ENCODE measurements around the gene PTCHD1.

PTCHD1 gene

DNA sequence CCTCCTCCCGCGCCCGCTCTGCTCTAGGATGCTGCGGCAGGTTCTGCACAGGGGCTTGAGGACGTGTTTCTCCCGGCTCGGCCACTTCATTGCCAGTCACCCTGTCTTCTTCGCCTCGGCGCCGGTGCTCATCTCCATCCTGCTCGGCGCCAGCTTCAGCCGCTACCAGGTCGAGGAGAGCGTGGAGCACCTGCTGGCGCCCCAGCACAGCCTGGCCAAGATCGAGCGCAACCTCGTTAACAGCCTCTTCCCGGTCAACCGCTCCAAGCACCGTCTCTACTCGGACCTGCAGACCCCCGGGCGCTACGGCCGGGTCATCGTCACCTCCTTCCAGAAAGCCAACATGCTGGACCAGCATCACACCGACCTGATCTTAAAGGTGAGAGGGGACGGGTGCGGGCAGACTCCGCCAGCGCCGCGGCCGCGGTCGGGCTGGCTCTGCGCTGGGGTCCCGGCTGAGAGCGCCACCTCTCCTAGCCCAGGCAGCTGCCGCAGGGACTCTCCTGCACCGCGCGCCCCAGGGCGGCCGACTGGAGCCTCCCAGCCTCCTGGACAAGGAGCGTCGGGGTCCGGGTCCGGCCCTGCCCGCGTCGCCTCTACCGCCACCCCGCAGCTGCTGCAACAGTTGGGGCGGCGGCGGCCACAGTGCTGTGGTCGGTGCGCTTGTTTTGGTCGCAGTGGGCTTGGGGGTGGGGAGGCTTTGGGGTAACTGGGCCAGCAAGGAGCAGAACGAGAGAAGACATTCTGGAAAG lies at the start of gene PTCHD1:
Gene PTCHD1 (plus strand): TSS at position 2 of the 752 bp plus-strand sequence. CDS start 27 bp downstream, at position 29.
- no peak for DNase-seq

- DNase-seq: no peak
These were observed 47.9 kb upstream of the PTCHD1 start for GRCh38 chrX:23286731-23287130.

DNA sequence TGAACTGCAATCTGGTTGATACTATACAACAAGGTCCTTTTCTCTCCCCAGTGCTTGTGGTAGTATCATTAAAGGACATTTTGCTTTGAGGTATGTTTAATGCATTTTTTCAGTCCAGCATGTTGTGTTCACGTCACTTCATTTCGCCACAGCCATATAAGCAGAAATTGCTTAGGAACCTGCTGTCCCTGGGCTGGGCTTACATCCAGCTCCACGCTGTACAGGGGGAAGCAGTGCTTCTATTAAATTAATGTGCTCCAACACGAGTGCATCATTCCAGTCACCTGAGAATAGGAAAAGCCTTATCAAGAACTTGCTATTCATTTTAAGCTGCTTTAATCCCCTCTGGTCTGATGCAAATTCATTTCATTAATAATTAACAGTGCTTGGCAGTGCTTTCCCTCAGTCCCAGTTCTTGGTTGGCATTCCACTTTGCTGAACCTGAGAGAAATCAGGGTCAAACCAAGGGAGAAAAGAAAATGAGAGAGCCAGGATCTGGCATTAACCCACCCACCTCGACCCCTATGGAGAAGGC lies 47.4 kb upstream of the PTCHD1 start:
- no peak for DNase-seq

GRCh38 chrX:23292354-23292987 lies 42.2 kb upstream of the PTCHD1 start:
- no peak for DNase-seq

DNA sequence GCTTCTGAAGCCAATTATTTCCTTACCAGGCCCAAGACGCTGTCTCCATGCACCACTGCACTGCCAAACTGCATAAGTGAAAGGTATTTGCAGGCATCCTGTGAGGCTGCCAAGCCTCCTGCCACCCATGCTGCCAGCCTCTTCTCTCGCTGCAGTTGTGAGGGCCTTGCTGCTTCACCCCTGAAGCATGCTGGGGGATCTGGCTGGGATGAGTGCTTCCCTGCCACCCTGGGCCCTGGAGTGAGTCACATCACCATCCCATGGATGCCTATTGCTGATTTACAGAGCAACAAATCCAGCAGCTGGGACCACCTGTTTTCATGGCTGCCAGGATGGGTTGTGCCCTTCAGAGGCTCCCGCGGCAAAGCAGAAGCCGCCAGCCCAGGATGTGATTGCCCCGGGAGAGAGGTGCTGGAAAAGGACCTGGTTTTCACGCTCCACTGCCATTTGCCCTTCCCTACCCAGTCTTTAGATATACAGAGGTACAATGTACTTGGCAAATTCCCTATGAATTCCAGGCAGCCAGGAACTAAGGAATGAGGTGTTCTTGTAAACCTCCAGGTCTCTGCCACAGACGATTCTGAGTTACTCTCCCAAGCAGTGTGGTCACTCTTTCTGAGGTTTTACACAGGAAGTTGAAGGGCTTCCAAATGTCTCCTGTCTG lies 41.5 kb upstream of the PTCHD1 start:
- DNase-seq: no peak

DNA sequence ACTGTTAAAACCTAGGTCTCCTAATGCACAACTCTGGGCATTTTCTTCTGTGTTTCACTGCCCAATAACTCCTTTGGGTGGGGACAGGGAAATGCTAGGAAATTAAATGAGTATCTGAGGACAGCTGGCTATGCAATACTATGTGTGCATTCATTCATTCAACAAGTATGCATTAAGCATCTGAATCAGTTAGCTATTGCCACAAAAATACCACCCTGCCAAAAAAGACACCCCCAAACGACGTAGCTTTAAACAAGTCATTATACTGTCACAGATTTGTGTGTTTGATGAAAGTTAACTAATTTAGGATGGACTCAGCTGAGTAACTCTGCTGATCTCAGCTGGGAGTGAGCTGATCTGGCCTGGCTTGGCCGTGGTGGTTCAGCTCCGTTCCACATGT lies 29.8 kb upstream of the PTCHD1 start:
- no peak for DNase-seq

DNA sequence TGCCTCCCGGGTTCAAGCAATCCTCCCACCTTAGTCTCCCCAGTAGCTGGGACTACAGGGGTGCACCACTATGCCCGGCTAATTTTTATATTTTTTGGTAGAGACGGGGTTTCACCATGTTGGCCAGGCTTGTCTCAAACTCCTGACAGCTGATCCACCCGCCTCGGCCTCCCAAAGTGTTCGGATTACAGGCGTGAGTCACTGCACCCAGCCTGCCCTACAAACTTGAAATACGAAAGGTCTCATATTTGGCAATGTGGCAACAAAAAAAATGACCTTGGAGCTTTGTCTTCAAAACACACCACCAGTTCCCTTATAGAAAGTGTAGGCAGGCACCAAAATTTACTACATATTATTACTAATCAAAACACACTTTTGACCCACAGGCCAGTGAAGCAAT lies 22.9 kb upstream of the PTCHD1 start:
- DNase-seq: no peak

GRCh38 chrX:23312136-23312535 lies 22.5 kb upstream of the PTCHD1 start:
- no peak for DNase-seq

DNA sequence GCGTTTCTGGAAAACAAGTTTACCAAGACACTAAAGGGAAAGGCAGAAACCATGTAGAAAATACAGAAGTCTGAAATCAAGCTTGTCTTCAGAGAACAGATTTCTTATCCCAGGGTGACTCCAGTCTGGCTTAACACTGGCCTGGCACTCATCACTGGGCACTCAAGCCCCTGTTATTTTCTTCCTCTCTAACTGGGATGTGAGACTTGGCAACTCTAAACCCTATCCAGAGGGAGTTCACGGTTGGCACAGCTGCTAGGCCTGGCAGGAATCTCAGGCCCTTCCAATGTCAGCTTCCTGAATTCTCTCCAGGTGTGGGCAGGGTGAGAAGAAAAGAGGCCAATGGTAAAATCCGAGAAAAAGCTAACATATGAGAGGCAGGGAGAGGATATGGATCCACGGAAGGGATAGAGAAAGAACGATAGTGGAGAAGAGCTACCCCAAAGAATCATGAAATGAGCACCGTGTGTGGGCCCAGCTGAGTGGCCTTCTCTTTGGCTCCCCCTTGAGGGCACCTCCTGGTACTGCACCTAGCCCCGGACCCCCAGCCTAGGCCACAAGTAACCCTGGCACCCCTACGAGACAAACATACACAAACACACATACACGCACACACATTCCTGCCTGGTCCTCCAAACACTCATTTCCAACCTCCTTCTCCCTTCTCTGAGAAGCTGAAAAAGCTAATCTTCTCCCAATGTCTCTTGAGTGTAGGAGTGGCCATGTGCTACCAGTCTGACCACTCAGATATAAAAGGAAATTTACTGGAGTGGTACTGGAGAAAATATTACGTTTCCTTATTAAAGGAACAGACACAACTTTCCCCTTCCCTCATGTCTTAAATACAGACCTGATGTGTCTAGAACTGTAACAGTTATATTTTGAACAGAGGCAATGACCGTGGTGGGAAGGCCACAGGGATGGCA lies 16.6 kb upstream of the PTCHD1 start:
- peak; percentile 41 for DNase-seq

GRCh38 chrX:23327104-23327503 lies 7.5 kb upstream of the PTCHD1 start:
- DNase-seq: no peak

GRCh38 chrX:23331701-23332100 lies 2.9 kb upstream of the PTCHD1 start:
- DNase-seq: no peak

DNA sequence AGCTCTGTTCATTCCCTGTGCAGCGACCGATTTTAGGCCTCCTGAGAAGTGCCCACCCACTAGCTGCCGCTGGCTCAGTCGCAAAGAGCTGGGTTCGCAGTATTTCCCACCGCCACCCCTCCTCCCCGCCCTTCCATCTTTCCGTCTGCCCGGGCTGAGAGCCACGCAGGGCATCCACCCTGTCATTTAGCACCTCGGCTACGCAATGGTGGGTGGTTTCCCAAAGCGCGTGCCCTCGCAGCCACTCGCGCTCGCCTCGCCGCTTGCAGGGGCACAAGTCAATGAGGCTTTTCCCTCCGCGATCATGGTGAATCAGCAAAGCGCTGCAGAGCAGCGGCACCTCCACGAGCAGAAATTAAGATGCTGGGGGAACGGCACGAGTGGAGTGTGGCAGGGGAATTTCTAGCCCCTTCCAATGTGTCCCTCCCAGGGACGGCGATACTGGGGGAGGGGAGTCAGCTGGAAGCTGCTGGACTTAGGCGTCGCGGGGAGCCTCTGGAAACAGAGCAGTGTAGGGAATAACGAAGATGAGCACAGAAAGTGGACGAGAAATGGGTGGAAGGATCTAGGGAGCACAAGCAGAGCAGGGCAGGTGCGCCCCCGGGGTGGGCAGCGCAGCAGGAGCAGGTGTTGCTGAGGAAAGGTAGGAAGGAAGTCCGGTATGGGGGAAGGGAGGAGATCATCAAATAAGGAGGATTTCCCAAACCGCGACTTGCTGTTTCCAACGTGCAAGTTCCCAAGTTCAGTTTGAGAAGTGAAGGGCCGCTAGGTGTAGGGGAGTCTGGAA lies 2.4 kb upstream of the PTCHD1 start:
- DNase-seq: no peak

DNA sequence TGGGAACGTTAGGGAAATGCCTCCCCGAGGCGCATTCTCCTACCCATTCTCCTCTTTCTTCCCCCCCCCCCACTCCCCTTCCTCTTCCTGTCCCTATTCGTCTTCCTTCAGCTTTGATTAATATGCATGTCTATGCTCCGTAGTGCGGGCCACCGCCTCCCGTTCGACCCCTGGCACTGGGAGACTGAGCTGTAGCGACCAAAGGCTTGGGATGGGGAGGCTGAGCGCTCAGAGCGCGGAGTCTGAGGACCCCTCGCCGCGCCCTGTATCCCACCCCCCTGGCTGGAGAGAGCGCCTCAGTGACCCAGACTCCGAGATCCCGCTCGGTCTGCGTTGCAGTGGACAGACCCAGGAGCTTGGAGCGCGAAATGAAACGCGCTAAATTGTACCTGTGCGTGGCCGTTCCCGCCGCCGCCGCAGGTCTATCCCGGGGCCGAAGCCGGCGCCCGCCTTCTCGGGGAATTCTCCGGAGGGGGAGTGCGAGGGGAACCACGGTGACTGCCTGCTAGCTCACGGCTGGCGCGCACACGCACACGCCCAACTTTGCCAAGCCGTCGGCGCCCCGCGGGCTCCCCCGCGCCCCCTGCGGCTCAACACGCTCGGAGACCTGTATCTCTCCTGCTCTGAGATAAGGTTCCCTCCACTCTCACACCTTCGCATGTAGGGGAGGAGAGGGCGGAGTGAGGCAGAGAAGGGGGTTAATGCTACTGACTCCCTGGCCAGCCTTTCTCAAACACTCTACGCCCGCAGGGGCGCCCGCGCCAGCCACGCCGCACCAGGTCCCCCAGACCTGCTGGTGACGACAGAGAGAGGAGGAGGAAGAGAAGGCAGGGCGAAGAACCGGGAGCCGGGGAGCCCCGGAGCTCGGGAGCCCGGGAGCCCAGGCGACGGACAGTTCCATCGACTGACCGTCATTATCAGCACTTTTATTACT lies 1.5 kb upstream of the PTCHD1 start:
- DNase-seq: no peak

GRCh38 chrX:23333842-23334520 lies 668 bp upstream of the PTCHD1 start:
- no peak for DNase-seq

DNA sequence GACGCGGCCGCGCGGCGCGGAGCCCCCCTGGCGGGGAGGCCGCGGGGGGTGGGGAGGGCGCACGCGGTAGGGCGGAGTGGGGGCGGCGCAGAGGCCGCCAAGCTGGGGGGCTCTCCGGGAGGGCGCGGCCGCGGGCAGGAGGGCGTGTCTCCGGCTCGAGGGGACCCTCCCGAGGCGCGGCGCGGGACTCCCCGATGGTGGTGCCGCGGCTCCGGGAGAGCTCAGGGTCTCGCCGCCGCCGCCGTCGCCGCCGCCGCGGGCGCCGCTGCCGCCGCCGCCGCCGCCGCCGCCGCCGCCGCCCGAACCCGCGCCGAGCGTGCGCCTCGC lies 165 bp upstream of the PTCHD1 start:
- no peak for DNase-seq

DNA sequence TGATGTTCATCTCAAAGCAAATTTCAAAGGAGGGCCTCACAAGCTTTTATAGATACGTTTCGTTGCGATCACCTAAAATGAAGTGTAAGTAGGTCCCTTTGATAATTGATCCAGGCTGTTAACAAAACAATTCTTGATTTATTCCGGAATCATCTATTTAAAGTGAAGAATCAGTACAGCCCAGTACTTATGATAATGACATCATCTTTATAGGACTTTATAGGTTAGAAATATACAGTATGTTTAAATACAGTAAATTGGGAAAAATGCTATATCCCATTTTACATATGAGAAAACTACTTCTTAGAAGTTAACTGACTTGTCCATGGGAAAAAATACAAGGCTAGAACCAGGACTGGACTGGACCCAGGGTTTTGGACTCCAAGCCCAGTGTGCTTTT lies 3.7 kb downstream of the PTCHD1 start:
- DNase-seq: no peak

DNA sequence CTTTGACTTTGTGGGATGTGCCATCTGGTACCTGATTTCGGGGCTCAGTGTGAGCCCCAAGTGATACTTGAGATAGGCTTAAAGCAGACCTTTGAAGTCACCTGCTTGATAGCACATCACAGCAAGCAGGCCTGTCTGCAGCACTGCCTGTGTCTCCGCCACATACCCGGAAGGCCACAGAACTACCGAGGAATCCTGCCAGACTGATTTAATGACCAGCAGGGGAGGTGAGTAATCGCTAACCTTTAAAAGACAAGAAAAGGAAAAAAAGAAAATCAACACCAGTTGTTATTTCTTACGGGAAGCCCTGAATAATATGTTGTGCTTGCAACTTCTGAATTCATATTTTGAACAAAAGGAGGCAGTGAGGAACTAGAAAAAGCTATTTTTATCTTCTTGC lies 6.8 kb downstream of the PTCHD1 start:
- DNase-seq: no peak

- DNase-seq: no peak
These were observed 9.7 kb downstream of the PTCHD1 start for GRCh38 chrX:23344238-23344903.

DNA sequence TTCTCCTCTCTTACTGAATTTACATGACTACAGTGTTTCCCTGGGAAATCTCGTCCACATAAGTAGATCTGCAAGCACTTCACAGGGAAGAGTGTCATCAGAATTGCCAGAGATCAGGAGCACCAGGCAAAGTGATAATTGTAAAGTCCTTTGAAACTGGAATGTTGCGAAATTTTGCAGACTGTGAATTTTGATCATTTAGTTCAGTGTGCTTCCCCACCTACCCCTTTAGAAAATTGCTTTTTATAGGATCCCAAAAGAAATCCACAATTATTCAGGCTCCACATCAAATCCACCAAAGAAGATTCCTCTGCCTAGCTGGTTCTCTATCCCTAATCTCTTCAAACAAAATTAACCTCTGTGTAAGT lies 10.2 kb downstream of the PTCHD1 start:
- DNase-seq: no peak

- DNase-seq: no peak
These were observed 21.5 kb downstream of the PTCHD1 start for GRCh38 chrX:23356189-23356588.

Data from activated CD4-positive, CD25-positive, alpha-beta regulatory T cell treated with anti-CD3 and anti-CD28 coated beads, Interleukin-2, amount 50 U/mL, for 72 hours (primary cell).